Suprapubic skin (tissue), 3 donors: ENCODE data around the gene TCEA2.

ENCODE experiments used
- CTCF ChIP-seq, 2 donors: fragments of 200-600 bp in 1 of 2; fragments of 450-650 bp in 1 of 2; sonication (generic) in 1 of 2; IDR thresholded peaks; one replicate each; pipeline ENCODE4 v1.5.1; 2016 to 2019; ENCODE audit warnings: antibody characterized with exemption in 2 of 2, mild to moderate bottlenecking in 1 of 2, moderate library complexity in 1 of 2
- EP300 ChIP-seq: sonication (generic); formaldehyde crosslinking; IDR thresholded peaks from one replicate; pipeline ENCODE4 v1.6.1; 2017; ENCODE audit warnings: antibody characterized with exemption
- POLR2A ChIP-seq, 2 donors: fragments of 450-650 bp; IDR thresholded peaks; one replicate each; pipeline ENCODE4 v1.6.1; 2017; ENCODE audit warnings: antibody characterized with exemption in 2 of 2, mild to moderate bottlenecking in 2 of 2, moderate library complexity in 2 of 2

- no peak for TF ChIP-seq CTCF (IDR thresholded peaks at IDR 0.05)
- TF ChIP-seq POLR2A (IDR thresholded peaks at IDR 0.05), result no peak
- no peak for TF ChIP-seq EP300
Measured at GRCh38 chr20:64074184-64074789, 11.3 kb downstream of the TCEA2 start.
